GM23338 (cell line): ENCODE results near the gene LONRF2.

ENCODE experiments used
- CREB1 ChIP-seq: fragments of 250-450 bp; sonication (Bioruptor Pico); IDR thresholded peaks from 2 replicates; pipeline ENCODE4 v1.5.0; 2020; ENCODE audit warnings: low read depth, mild to moderate bottlenecking, moderate library complexity
- EZH2 ChIP-seq: fragments of 200-600 bp; sonication (generic); IDR thresholded peaks from one replicate; pipeline ENCODE4 v1.8.0; 2017; ENCODE audit warnings: antibody characterized with exemption, mild to moderate bottlenecking, low read depth; ENCODE audit not compliant: unreplicated experiment
- EZH2phosphoT487 ChIP-seq: fragments of 200-600 bp; sonication (generic); IDR thresholded peaks from one replicate; pipeline ENCODE4 v1.8.1; 2018; ENCODE audit warnings: antibody characterized with exemption; ENCODE audit not compliant: unreplicated experiment
- JUNB ChIP-seq: IDR thresholded peaks from one replicate; pipeline ENCODE4 v1.6.1; 2016; ENCODE audit warnings: antibody characterized with exemption; ENCODE audit not compliant: unreplicated experiment
- NANOG ChIP-seq: IDR thresholded peaks from 2 replicates; pipeline ENCODE4 v1.6.1; 2016; ENCODE audit warnings: antibody characterized with exemption, borderline replicate concordance
- POLR2AphosphoS5 ChIP-seq: IDR thresholded peaks from 2 replicates; pipeline ENCODE4 v1.6.1; 2016; ENCODE audit warnings: antibody characterized with exemption, low read depth
- STAT1 ChIP-seq: IDR thresholded peaks from one replicate; pipeline ENCODE4 v1.6.1; 2016; ENCODE audit warnings: antibody characterized with exemption; ENCODE audit not compliant: unreplicated experiment
- ZNF114 ChIP-seq: fragments of 250-450 bp; sonication (Bioruptor Pico); IDR thresholded peaks from 2 replicates; pipeline ENCODE4 v1.5.0; 2020; ENCODE audit warnings: mild to moderate bottlenecking, moderate library complexity
- ZNF331 ChIP-seq: fragments of 250-450 bp; sonication (Bioruptor Pico); IDR thresholded peaks from 2 replicates; pipeline ENCODE4 v1.5.0; 2020; ENCODE audit warnings: low read depth, mild to moderate bottlenecking, moderate library complexity
- TF ChIP-seq, protein P1 (sequence below), 2 experiments: fragments of 200-600 bp in 1 of 2; sonication (generic) in 1 of 2; conservative IDR thresholded peaks; 2 replicates each; pipeline versions ENCODE4 v1.5.1 to v1.6.1; 2016 to 2017; ENCODE audit warnings: antibody characterized with exemption in 2 of 2, low read depth in 2 of 2, mild to moderate bottlenecking in 2 of 2, moderate library complexity in 1 of 2
- TF ChIP-seq, protein P2 (sequence below): IDR thresholded peaks from one replicate; pipeline ENCODE4 v1.6.1; 2018; ENCODE audit warnings: antibody characterized with exemption; ENCODE audit not compliant: unreplicated experiment
- TF ChIP-seq, protein P3 (sequence below): IDR thresholded peaks from 2 replicates; pipeline ENCODE4 v1.6.1; 2016; ENCODE audit warnings: antibody characterized with exemption
- TF ChIP-seq, protein P4 (sequence below): fragments of 250-450 bp; sonication (Bioruptor Pico); IDR thresholded peaks from 2 replicates; pipeline ENCODE4 v1.5.0; 2020; ENCODE audit warnings: mild to moderate bottlenecking, moderate library complexity

DNA sequence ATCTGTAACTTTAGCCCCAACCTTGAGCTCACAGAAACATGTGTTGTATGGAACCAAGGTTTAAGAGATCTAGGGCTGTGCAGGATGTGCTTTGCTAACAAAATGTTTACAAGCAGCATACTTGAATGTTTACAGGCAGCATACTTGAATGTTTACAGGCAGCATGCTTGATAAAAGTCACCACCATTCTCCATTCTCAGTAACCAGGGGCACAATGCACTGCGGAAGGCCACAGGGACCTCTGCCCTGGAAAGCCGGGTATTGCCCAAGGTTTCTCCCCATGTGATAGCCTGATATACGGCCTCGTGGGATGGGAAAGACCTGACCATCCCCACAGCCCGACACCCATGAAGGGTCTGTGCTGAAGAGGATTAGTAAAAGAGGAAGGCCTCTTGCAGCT lies 52.4 kb downstream of the LONRF2 start:
- TF ChIP-seq, protein P1, sequence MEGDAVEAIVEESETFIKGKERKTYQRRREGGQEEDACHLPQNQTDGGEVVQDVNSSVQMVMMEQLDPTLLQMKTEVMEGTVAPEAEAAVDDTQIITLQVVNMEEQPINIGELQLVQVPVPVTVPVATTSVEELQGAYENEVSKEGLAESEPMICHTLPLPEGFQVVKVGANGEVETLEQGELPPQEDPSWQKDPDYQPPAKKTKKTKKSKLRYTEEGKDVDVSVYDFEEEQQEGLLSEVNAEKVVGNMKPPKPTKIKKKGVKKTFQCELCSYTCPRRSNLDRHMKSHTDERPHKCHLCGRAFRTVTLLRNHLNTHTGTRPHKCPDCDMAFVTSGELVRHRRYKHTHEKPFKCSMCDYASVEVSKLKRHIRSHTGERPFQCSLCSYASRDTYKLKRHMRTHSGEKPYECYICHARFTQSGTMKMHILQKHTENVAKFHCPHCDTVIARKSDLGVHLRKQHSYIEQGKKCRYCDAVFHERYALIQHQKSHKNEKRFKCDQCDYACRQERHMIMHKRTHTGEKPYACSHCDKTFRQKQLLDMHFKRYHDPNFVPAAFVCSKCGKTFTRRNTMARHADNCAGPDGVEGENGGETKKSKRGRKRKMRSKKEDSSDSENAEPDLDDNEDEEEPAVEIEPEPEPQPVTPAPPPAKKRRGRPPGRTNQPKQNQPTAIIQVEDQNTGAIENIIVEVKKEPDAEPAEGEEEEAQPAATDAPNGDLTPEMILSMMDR (conservative IDR thresholded peaks at IDR 0.05; ENCODE audit: low read depth in 2 of 2), result no peak
- TF ChIP-seq, protein P2, sequence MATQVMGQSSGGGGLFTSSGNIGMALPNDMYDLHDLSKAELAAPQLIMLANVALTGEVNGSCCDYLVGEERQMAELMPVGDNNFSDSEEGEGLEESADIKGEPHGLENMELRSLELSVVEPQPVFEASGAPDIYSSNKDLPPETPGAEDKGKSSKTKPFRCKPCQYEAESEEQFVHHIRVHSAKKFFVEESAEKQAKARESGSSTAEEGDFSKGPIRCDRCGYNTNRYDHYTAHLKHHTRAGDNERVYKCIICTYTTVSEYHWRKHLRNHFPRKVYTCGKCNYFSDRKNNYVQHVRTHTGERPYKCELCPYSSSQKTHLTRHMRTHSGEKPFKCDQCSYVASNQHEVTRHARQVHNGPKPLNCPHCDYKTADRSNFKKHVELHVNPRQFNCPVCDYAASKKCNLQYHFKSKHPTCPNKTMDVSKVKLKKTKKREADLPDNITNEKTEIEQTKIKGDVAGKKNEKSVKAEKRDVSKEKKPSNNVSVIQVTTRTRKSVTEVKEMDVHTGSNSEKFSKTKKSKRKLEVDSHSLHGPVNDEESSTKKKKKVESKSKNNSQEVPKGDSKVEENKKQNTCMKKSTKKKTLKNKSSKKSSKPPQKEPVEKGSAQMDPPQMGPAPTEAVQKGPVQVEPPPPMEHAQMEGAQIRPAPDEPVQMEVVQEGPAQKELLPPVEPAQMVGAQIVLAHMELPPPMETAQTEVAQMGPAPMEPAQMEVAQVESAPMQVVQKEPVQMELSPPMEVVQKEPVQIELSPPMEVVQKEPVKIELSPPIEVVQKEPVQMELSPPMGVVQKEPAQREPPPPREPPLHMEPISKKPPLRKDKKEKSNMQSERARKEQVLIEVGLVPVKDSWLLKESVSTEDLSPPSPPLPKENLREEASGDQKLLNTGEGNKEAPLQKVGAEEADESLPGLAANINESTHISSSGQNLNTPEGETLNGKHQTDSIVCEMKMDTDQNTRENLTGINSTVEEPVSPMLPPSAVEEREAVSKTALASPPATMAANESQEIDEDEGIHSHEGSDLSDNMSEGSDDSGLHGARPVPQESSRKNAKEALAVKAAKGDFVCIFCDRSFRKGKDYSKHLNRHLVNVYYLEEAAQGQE, result no peak
- TF ChIP-seq EZH2, result no peak
- no peak for TF ChIP-seq POLR2AphosphoS5
- no peak for TF ChIP-seq STAT1
- no peak for TF ChIP-seq ZNF331 (CRISPR knock-in tag)
- no peak for TF ChIP-seq EZH2phosphoT487
- no peak for TF ChIP-seq CREB1
- TF ChIP-seq JUNB, result no peak
- no peak for TF ChIP-seq ZNF114
- TF ChIP-seq, protein P3, sequence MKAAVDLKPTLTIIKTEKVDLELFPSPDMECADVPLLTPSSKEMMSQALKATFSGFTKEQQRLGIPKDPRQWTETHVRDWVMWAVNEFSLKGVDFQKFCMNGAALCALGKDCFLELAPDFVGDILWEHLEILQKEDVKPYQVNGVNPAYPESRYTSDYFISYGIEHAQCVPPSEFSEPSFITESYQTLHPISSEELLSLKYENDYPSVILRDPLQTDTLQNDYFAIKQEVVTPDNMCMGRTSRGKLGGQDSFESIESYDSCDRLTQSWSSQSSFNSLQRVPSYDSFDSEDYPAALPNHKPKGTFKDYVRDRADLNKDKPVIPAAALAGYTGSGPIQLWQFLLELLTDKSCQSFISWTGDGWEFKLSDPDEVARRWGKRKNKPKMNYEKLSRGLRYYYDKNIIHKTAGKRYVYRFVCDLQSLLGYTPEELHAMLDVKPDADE, result no peak
- TF ChIP-seq NANOG, result no peak
- TF ChIP-seq, protein P4, sequence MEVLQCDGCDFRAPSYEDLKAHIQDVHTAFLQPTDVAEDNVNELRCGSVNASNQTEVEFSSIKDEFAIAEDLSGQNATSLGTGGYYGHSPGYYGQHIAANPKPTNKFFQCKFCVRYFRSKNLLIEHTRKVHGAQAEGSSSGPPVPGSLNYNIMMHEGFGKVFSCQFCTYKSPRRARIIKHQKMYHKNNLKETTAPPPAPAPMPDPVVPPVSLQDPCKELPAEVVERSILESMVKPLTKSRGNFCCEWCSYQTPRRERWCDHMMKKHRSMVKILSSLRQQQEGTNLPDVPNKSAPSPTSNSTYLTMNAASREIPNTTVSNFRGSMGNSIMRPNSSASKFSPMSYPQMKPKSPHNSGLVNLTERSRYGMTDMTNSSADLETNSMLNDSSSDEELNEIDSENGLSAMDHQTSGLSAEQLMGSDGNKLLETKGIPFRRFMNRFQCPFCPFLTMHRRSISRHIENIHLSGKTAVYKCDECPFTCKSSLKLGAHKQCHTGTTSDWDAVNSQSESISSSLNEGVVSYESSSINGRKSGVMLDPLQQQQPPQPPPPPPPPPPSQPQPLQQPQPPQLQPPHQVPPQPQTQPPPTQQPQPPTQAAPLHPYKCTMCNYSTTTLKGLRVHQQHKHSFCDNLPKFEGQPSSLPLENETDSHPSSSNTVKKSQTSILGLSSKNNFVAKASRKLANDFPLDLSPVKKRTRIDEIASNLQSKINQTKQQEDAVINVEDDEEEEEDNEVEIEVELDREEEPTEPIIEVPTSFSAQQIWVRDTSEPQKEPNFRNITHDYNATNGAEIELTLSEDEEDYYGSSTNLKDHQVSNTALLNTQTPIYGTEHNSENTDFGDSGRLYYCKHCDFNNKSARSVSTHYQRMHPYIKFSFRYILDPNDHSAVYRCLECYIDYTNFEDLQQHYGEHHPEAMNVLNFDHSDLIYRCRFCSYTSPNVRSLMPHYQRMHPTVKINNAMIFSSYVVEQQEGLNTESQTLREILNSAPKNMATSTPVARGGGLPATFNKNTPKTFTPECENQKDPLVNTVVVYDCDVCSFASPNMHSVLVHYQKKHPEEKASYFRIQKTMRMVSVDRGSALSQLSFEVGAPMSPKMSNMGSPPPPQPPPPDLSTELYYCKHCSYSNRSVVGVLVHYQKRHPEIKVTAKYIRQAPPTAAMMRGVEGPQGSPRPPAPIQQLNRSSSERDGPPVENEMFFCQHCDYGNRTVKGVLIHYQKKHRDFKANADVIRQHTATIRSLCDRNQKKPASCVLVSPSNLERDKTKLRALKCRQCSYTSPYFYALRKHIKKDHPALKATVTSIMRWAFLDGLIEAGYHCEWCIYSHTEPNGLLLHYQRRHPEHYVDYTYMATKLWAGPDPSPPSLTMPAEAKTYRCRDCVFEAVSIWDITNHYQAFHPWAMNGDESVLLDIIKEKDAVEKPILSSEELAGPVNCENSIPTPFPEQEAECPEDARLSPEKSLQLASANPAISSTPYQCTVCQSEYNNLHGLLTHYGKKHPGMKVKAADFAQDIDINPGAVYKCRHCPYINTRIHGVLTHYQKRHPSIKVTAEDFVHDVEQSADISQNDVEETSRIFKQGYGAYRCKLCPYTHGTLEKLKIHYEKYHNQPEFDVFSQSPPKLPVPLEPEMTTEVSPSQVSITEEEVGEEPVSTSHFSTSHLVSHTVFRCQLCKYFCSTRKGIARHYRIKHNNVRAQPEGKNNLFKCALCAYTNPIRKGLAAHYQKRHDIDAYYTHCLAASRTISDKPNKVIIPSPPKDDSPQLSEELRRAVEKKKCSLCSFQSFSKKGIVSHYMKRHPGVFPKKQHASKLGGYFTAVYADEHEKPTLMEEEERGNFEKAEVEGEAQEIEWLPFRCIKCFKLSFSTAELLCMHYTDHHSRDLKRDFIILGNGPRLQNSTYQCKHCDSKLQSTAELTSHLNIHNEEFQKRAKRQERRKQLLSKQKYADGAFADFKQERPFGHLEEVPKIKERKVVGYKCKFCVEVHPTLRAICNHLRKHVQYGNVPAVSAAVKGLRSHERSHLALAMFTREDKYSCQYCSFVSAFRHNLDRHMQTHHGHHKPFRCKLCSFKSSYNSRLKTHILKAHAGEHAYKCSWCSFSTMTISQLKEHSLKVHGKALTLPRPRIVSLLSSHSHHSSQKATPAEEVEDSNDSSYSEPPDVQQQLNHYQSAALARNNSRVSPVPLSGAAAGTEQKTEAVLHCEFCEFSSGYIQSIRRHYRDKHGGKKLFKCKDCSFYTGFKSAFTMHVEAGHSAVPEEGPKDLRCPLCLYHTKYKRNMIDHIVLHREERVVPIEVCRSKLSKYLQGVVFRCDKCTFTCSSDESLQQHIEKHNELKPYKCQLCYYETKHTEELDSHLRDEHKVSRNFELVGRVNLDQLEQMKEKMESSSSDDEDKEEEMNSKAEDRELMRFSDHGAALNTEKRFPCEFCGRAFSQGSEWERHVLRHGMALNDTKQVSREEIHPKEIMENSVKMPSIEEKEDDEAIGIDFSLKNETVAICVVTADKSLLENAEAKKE (CRISPR knock-in tag), result no peak
